Fibroblast of skin of left quadriceps (primary cell): Measurements from ENCODE around the gene MED12L.

Experiments used
- DNase-seq, 2 experiments: peaks; one replicate each; pipeline ENCODE4 v3.0.0-alpha.2; 2013; ENCODE audit warnings: low read depth in 2 of 2

MED12L gene

GRCh38 chr3:151321526-151321925 lies 236.1 kb downstream of the MED12L start:
- DNase-seq = no peak

GRCh38 chr3:151322511-151322910 lies 237.0 kb downstream of the MED12L start:
- DNase-seq = no peak

- DNase-seq = no peak
Measured at GRCh38 chr3:151327571-151328198, 242.2 kb downstream of the MED12L start.

GRCh38 chr3:151328298-151328995 lies 243.0 kb downstream of the MED12L start:
- DNase-seq = no peak

GRCh38 chr3:151329363-151329762 lies 243.9 kb downstream of the MED12L start, which contains the start of gene P2RY13:
Gene P2RY13 (minus strand): TSS chr3:151329549. CDS start chr3:151329528, 21 bp downstream.
- no peak for DNase-seq

GRCh38 chr3:151330379-151330778 lies 244.9 kb downstream of the MED12L start:
- no peak for DNase-seq

GRCh38 chr3:151330899-151331298 lies 245.4 kb downstream of the MED12L start:
- DNase-seq = no peak

GRCh38 chr3:151331696-151332095 lies 246.2 kb downstream of the MED12L start:
- no peak for DNase-seq

- peak; percentile 26 to 29 for DNase-seq
Measured at GRCh38 chr3:151345859-151346258, 260.4 kb downstream of the MED12L start.

- no peak for DNase-seq
Measured at GRCh38 chr3:151346292-151346691, 260.8 kb downstream of the MED12L start.

GRCh38 chr3:151347432-151347831 lies 262.0 kb downstream of the MED12L start:
- no peak for DNase-seq

GRCh38 chr3:151350656-151351055 lies 265.2 kb downstream of the MED12L start:
- DNase-seq = no peak

- no peak for DNase-seq
Measured at GRCh38 chr3:151351219-151351618, 265.8 kb downstream of the MED12L start.

GRCh38 chr3:151351648-151352047 lies 266.2 kb downstream of the MED12L start:
- DNase-seq = no peak

- no peak for DNase-seq
Measured at GRCh38 chr3:151356794-151357462, 271.5 kb downstream of the MED12L start.

GRCh38 chr3:151357463-151357850 lies 272.0 kb downstream of the MED12L start:
- no peak for DNase-seq

GRCh38 chr3:151362751-151363174 lies 277.3 kb downstream of the MED12L start:
- peak in 1 of 2 experiments; percentile 22 for DNase-seq

- DNase-seq = no peak
Measured at GRCh38 chr3:151366993-151367392, 281.5 kb downstream of the MED12L start.

GRCh38 chr3:151367448-151367847 lies 282.0 kb downstream of the MED12L start:
- DNase-seq = no peak

GRCh38 chr3:151371526-151371925 lies 286.1 kb downstream of the MED12L start:
- no peak for DNase-seq

- no peak for DNase-seq
Measured at GRCh38 chr3:151372063-151372820, 286.8 kb downstream of the MED12L start.

GRCh38 chr3:151377768-151378385 lies 292.4 kb downstream of the MED12L start:
- no peak for DNase-seq
